ENCODE measurements around the gene APBB1.
"Not testable (repeated sequence)": the region's sequence is repeated elsewhere in the genome, so short reads cannot be mapped to it uniquely, and the experiment has no call there.

APBB1 gene

GRCh38 chr11:6415797-6416196 lies 3.1 kb downstream of the APBB1 start:
- DNase-seq: no peak

GRCh38 chr11:6414874-6415328 lies 4.0 kb downstream of the APBB1 start:
- DNase-seq: no peak

GRCh38 chr11:6413791-6414201 lies 5.1 kb downstream of the APBB1 start:
- no peak for DNase-seq

- DNase-seq: no peak
Measured at GRCh38 chr11:6411594-6412031, 7.3 kb downstream of the APBB1 start.

GRCh38 chr11:6410695-6411430 lies 8.0 kb downstream of the APBB1 start:
- DNase-seq: no peak

- DNase-seq: no peak
Measured at GRCh38 chr11:6406370-6406769, 12.5 kb downstream of the APBB1 start.

- no peak for DNase-seq
Measured at GRCh38 chr11:6405846-6406245, 13.0 kb downstream of the APBB1 start.

GRCh38 chr11:6405052-6405667 lies 13.7 kb downstream of the APBB1 start:
- peak; percentile 8 for DNase-seq

GRCh38 chr11:6404342-6405051 lies 14.4 kb downstream of the APBB1 start:
- no peak for DNase-seq

- DNase-seq: no peak
Measured at GRCh38 chr11:6403539-6403938, 15.4 kb downstream of the APBB1 start.

- no peak for DNase-seq
Measured at GRCh38 chr11:6402561-6402981, 16.3 kb downstream of the APBB1 start.

GRCh38 chr11:6402061-6402470 lies 16.8 kb downstream of the APBB1 start:
- no peak for DNase-seq

GRCh38 chr11:6401464-6401863 lies 17.4 kb downstream of the APBB1 start:
- DNase-seq: no peak

- DNase-seq: no peak
Measured at GRCh38 chr11:6400431-6401345, 18.2 kb downstream of the APBB1 start.

- no peak for DNase-seq
Measured at GRCh38 chr11:6397636-6398035, 21.3 kb downstream of the APBB1 start.

- DNase-seq: no peak
Measured at GRCh38 chr11:6397156-6397555, 21.7 kb downstream of the APBB1 start.

- DNase-seq: no peak
Measured at GRCh38 chr11:6395470-6396060, 23.3 kb downstream of the APBB1 start.

- DNase-seq: no peak
Measured at GRCh38 chr11:6393989-6394670, 24.8 kb downstream of the APBB1 start.

- DNase-seq: not testable (repeated sequence)
Measured at GRCh38 chr11:6392251-6392650, 26.6 kb downstream of the APBB1 start.

GRCh38 chr11:6391537-6392134 lies 27.3 kb downstream of the APBB1 start:
- no peak for DNase-seq
